Sigmoid colon (tissue), 7 donors: ENCODE data around the gene NHSL2. TPM values are rescaled to one million over a fixed set of nuclear protein-coding genes. Genes with fewer than 3 reads are reported as not detected.
A peak's percentile ranks its signal among the peaks of the same experiment; 100 is the strongest.
"Not testable (repeated sequence)": the region's sequence is repeated elsewhere in the genome, so short reads cannot be mapped to it uniquely, and the experiment has no call there.

ENCODE experiments used
- DNase-seq: peaks from one replicate; pipeline ENCODE4 v3.0.0-alpha.2; 2019
- H3K27ac ChIP-seq, 4 donors: fragments of 200-600 bp; sonication (generic); one replicate each; pipeline ENCODE4 v1.5.1; 2016 to 2019; ENCODE audit warnings: mild to moderate bottlenecking in 1 of 4
- H3K27me3 ChIP-seq, 3 donors: fragments of 200-600 bp; sonication (generic); one replicate each; pipeline ENCODE4 v1.5.1; 2019; ENCODE audit warnings: mild to moderate bottlenecking in 1 of 3
- H3K36me3 ChIP-seq, 4 donors: fragments of 200-600 bp; sonication (generic); one replicate each; pipeline ENCODE4 v1.5.1; 2016 to 2019
- H3K4me1 ChIP-seq, 4 donors: fragments of 200-600 bp; sonication (generic); one replicate each; pipeline ENCODE4 v1.5.1; 2017 to 2019
- H3K4me3 ChIP-seq, 4 donors: fragments of 200-600 bp; sonication (generic); one replicate each; pipeline ENCODE4 v1.5.1; 2017 to 2019; ENCODE audit warnings: mild to moderate bottlenecking in 2 of 4, moderate library complexity in 1 of 4
- H3K9me3 ChIP-seq, 4 donors: fragments of 200-600 bp in 3 of 4; sonication (generic) in 3 of 4; one replicate each; pipeline versions ENCODE4 v1.5.1 to v1.6.1; 2013 to 2019
- CTCF ChIP-seq, 4 experiments: fragments of 450-650 bp in 3 of 4; fragments of 200-600 bp in 1 of 4; IDR thresholded peaks; one replicate each; pipeline ENCODE4 v1.5.1; 2016 to 2019; ENCODE audit warnings: antibody characterized with exemption in 4 of 4, mild to moderate bottlenecking in 3 of 4, moderate library complexity in 2 of 4
- EP300 ChIP-seq, 4 donors: sonication (generic); formaldehyde crosslinking; IDR thresholded peaks; one replicate each; pipeline ENCODE4 v1.6.1; 2017; ENCODE audit warnings: antibody characterized with exemption in 4 of 4
- POLR2A ChIP-seq, 2 donors: fragments of 450-650 bp; IDR thresholded peaks; one replicate each; pipeline ENCODE4 v1.6.1; 2016; ENCODE audit warnings: antibody characterized with exemption in 2 of 2, mild to moderate bottlenecking in 2 of 2, moderate library complexity in 2 of 2
- POLR2AphosphoS5 ChIP-seq, 4 donors: sonication (generic); formaldehyde crosslinking; IDR thresholded peaks; one replicate each; pipeline ENCODE4 v1.6.1; 2017; ENCODE audit warnings: antibody characterized with exemption in 4 of 4
- WGBS, 2 donors: extraction: QIAGEN DNeasy Blood & Tissue Kit; methylation state at CpG; one replicate each; pipeline ENCODE4 v1.1.7; 2013; 5-methylcytosine and 5-hydroxymethylcytosine counted together
- intact Hi-C: fragments of 100-400 bp; cut with DNase I; formaldehyde crosslinking; loops from one replicate; pipeline ENCODE4 v1.15.1; 2023
- polyA plus RNA-seq, 3 donors: library from polyadenylated mRNA; stranded (reverse); fragments of 200-250 nt; gene quantifications; one replicate each; pipeline ENCODE4 v1.2.3, GENCODE V29; 2013
- total RNA-seq, 4 donors: library from RNA; depleted of rRNA; stranded (reverse); fragments of >200 nt; gene quantifications; one replicate each; pipeline ENCODE4 v1.1.0, GENCODE V29; 2016
- donor health status: healthy with polysubstance abuse.
- donor health status: Bipolar disorder and iron deficiency.
- donor health status: healthy.

The NHSL2 gene
- total and polyA plus RNA-seq, 7 donors, result under 0.01 to 21.3 (median 8.1) TPM

- no peak overlapping the region for H3K4me3 ChIP-seq
- 55 to 74% methylated on average over 2 of the region's 2 CpGs for WGBS, 2 donors
- H3K27ac ChIP-seq, result peak overlapping the region in 2 of 4 donors; percentile 19 to 41
- no peak for DNase-seq
- no peaks in the 10 kb centered on the region for H3K9me3 ChIP-seq
- TF ChIP-seq EP300 (IDR thresholded peaks at IDR 0.05) (no peak), POLR2A (IDR thresholded peaks at IDR 0.05) (no peak), POLR2AphosphoS5 (IDR thresholded peaks at IDR 0.05) (no peak), CTCF (IDR thresholded peaks at IDR 0.05) (no peak)
- H3K27me3 ChIP-seq, result no peaks in the 10 kb centered on the region
- no peaks in the 10 kb centered on the region for H3K36me3 ChIP-seq
- intact Hi-C loops, result no loop called here
- H3K4me1 ChIP-seq, result peaks cover 0 to 30% (median 18%) of the 10 kb centered on the region in 4 donors
These were observed 47.6 kb downstream of the NHSL2 start for GRCh38 chrX:71958281-71958675.

GRCh38 chrX:71964184-71964583, 53.5 kb downstream of the NHSL2 start:
- H3K4me1 ChIP-seq, H3K36me3 ChIP-seq, DNase-seq, H3K27me3 ChIP-seq, H3K27ac ChIP-seq, H3K4me3 ChIP-seq, intact Hi-C loops, H3K9me3 ChIP-seq: not testable (repeated sequence)

GRCh38 chrX:71974916-71975315, 64.3 kb downstream of the NHSL2 start:
- Histone ChIP-seq H3K27me3 (no peaks in the 10 kb centered on the region), H3K27ac (no peak overlapping the region), H3K4me3 (no peak overlapping the region), H3K9me3 (no peaks in the 10 kb centered on the region), H3K4me1 (peaks cover 0 to 5% (median 0%) of the 10 kb centered on the region in 4 donors), H3K36me3 (no peaks in the 10 kb centered on the region)
- intact Hi-C loops, result no loop called here
- no peak for DNase-seq
- 87 to 92% methylated on average over 4 of the region's 4 CpGs for WGBS, 2 donors
- TF ChIP-seq EP300 (IDR thresholded peaks at IDR 0.05) (no peak), POLR2AphosphoS5 (IDR thresholded peaks at IDR 0.05) (no peak), POLR2A (IDR thresholded peaks at IDR 0.05) (no peak), CTCF (IDR thresholded peaks at IDR 0.05) (no peak)

GRCh38 chrX:71976753-71977152, 66.1 kb downstream of the NHSL2 start:
- Histone ChIP-seq H3K9me3 (no peaks in the 10 kb centered on the region), H3K36me3 (no peaks in the 10 kb centered on the region), H3K4me1 (peaks cover 0 to 5% (median 0%) of the 10 kb centered on the region in 4 donors), H3K4me3 (no peak overlapping the region), H3K27ac (no peak overlapping the region), H3K27me3 (no peaks in the 10 kb centered on the region)
- TF ChIP-seq CTCF (IDR thresholded peaks at IDR 0.05) (no peak), POLR2AphosphoS5 (IDR thresholded peaks at IDR 0.05) (no peak), POLR2A (IDR thresholded peaks at IDR 0.05) (no peak), EP300 (IDR thresholded peaks at IDR 0.05) (no peak)
- 51 to 73% methylated on average over 3 of the region's 3 CpGs for WGBS, 2 donors
- no peak for DNase-seq
- intact Hi-C loops, result no loop called here

GRCh38 chrX:71978164-71978563, 67.5 kb downstream of the NHSL2 start:
- DNase-seq, result no peak
- no peaks in the 10 kb centered on the region for H3K36me3 ChIP-seq
- H3K27ac ChIP-seq, result no peak overlapping the region
- H3K4me3 ChIP-seq, result no peak overlapping the region
- WGBS, 2 donors, result 77 to 85% methylated on average over 3 of the region's 3 CpGs
- no peaks in the 10 kb centered on the region for H3K27me3 ChIP-seq
- intact Hi-C loops, result no loop called here
- TF ChIP-seq POLR2AphosphoS5 (IDR thresholded peaks at IDR 0.05) (no peak), EP300 (IDR thresholded peaks at IDR 0.05) (no peak), POLR2A (IDR thresholded peaks at IDR 0.05) (no peak)
- peaks cover 0 to 5% (median 0%) of the 10 kb centered on the region in 4 donors for H3K4me1 ChIP-seq
- H3K9me3 ChIP-seq, result no peaks in the 10 kb centered on the region

- intact Hi-C loops, result no loop called here
- Histone ChIP-seq H3K36me3 (no peaks in the 10 kb centered on the region), H3K9me3 (no peaks in the 10 kb centered on the region), H3K27me3 (no peaks in the 10 kb centered on the region), H3K27ac (peak overlapping the region in 1 of 4 donors; percentile 14), H3K4me3 (no peak overlapping the region), H3K4me1 (peaks cover 0 to 21% (median 8%) of the 10 kb centered on the region in 4 donors)
- no peak for DNase-seq
- 45 to 59% methylated on average over 9 of the region's 9 CpGs for WGBS, 2 donors
- no peak for TF ChIP-seq EP300 (IDR thresholded peaks at IDR 0.05)
- TF ChIP-seq CTCF (IDR thresholded peaks at IDR 0.05), result no peak
- no peak for TF ChIP-seq POLR2AphosphoS5 (IDR thresholded peaks at IDR 0.05)
- no peak for TF ChIP-seq POLR2A (IDR thresholded peaks at IDR 0.05)
These were observed 79.3 kb downstream of the NHSL2 start for GRCh38 chrX:71989768-71990426.
